ENCODE results near the gene GTPBP8. TPM values are rescaled to one million over a fixed set of nuclear protein-coding genes. Genes with fewer than 3 reads are reported as not detected.
A peak's percentile ranks its signal among the peaks of the same experiment; 100 is the strongest.

The GTPBP8 gene
- total and polyA plus RNA-seq, 2 of the 8 experiments (the other 6 are each of a cell fraction or from before 2014, with no cell fraction given) = 25.8 to 27.6 TPM

DNA sequence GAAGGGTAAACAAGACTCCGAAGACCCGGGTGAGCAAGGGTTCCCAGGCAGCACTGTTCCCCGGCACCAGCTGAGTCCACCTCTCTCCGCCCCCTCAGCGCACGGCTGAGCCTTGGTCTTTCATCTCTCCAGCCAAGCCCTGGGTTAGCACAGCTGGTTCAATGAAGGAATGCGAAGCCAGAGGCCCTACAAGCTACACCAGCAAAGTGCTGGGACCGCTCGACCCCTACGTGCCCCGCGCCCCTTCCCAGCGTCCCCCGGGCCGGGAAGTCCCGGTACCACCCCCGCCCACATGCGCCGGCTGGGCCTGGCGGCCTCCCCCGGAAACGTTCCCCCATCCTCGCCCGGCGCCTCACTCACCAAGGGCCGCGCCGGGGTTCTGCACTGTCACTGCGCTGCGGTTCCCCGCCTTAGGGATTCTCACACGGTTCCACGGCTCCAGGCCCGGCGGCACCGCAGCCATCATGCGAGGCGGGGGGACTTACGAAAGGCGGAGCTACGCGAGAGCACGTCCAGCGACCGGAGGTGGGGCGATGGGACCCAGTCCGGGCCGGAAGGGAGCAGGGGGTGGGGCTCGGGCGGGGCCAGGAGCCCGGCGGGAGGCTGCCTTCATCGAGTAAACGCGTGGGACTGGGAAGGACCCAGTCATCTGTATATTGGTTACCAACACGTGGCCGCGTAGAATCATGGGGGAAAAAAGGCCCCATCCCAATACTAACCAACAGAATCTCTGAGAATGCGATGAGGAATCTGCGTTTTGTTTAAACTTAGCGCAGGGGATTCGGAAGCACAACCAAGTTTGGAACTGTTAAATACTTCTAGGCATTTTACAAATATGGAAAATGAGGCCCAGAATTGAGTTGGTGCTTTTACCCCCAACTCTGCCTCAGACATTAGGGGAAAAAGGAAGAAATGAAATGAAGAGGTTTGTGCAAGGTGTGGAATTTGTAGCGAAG, 28.7 kb downstream of the GTPBP8 start:
- H3K79me2 ChIP-seq (ENCODE audit: control insufficient read depth in 1 of 2, insufficient read depth in 2 of 2, low read length in 2 of 2) = peaks cover 16 to 49% of the 10 kb centered on the region in 2 experiments
- H3K4ac ChIP-seq (replicated peaks; ENCODE audit: insufficient read length, low read depth, low read length) = peak overlapping the region; percentile 10
- peak overlapping the region; percentile 68 to 91 (median 80) for H3K9ac ChIP-seq (replicated peaks in 1 of 4; ENCODE audit: extremely low read depth in 1 of 4, low read depth in 3 of 4, low read length in 3 of 4)
- DNase-seq (ENCODE audit: low read depth in 1 of 2, low spot score in 2 of 2) = peak; percentile 81 to 87
- H3K36me3 ChIP-seq (ENCODE audit: control insufficient read depth in 2 of 4, insufficient read depth in 4 of 4, low read length in 3 of 4) = peaks cover 5 to 24% (median 16%) of the 10 kb centered on the region in 4 experiments; a peak in 7 of 8 replicates
- H2AFZ ChIP-seq (ENCODE audit: low read length) = peak overlapping the region; percentile 92
- peak overlapping the region; percentile 90 for H4K5ac ChIP-seq (ENCODE audit: insufficient read length, low read depth, low read length)
- no peak overlapping the region for H2BK20ac ChIP-seq (ENCODE audit: low read length)
- H4K91ac ChIP-seq (replicated peaks; ENCODE audit: insufficient read length, low read length) = peak overlapping the region; percentile 75
- peaks cover 0 to 2% (median 0%) of the 10 kb centered on the region in 4 experiments; a peak in 2 of 7 replicates for H3K4me1 ChIP-seq (replicated peaks in 1 of 4; ENCODE audit: control insufficient read depth in 3 of 4, insufficient read depth in 4 of 4, low read length in 3 of 4)
- H3K27me3 ChIP-seq (replicated peaks in 1 of 4; ENCODE audit: control insufficient read depth in 3 of 4, extremely low read depth in 1 of 4, insufficient read depth in 3 of 4, low read length in 3 of 4) = no peaks in the 10 kb centered on the region; a peak in 1 of 7 replicates
- FAIRE-seq = no peak
- H3K4me3 ChIP-seq (ENCODE audit: extremely low read depth in 1 of 4, insufficient read depth in 2 of 4, low read depth in 3 of 4, low read length in 4 of 4) = peak overlapping the region; percentile 84 to 96 (median 88)
- peak overlapping the region; percentile 21; the same call in 1 of the 2 replicates for H2BK12ac ChIP-seq (ENCODE audit: low read depth, low read length)
- H2BK15ac ChIP-seq (ENCODE audit: low read length) = 0 out of 2 replicates have a peak overlapping the region, but pooled peaks have one; percentile 55
- 8% methylated on average over 53 of the region's 63 CpGs; no CpG with 5 or more reads in 1 of the 2 experiments for WGBS, 2 experiments (ENCODE audit: extremely low coverage in 1 of 2, insufficient coverage in 1 of 2, insufficient read length in 1 of 2, insufficient replicate concordance in 2 of 2, low coverage in 1 of 2, low lambda C conversion rate in 2 of 2, missing lambda C conversion rate in 1 of 2)
- no peaks in the 10 kb centered on the region for H4K20me1 ChIP-seq (replicated peaks in 1 of 2; ENCODE audit: control insufficient read depth in 1 of 2, insufficient read depth in 2 of 2, low read length in 2 of 2)
- H2BK5ac ChIP-seq (ENCODE audit: low read depth, low read length) = peak overlapping the region; percentile 79
- peak overlapping the region; percentile 87 to 96 for H3K4me2 ChIP-seq (ENCODE audit: insufficient read depth in 1 of 2, low read depth in 2 of 2, low read length in 2 of 2)
- ChIA-PET CTCF (ENCODE audit: partially characterized antibody) (interaction anchor here (0.8 to 1.4 kb wide), 6 partner anchors 16 to 377 kb away, joined by 3 to 7 read pairs (median 4); partner anchors contain the start of gene CD200R1), POLR2A (ENCODE audit: partially characterized antibody) (interaction anchor here (0.7 to 2.8 kb wide), 8 partner anchors 10 to 726 kb away, joined by 3 to 25 read pairs (median 4); partner anchors contain the start of genes CD200R1, GTPBP8 and NAA50)
- peak overlapping the region; percentile 16 for H3K56ac ChIP-seq (replicated peaks; ENCODE audit: insufficient read length, low read depth, low read length)
- H3K18ac ChIP-seq (ENCODE audit: extremely low read depth, low read length) = peak overlapping the region; percentile 74
- peaks cover 8% of the 10 kb centered on the region; the same call in 1 of the 2 replicates for H3K23me2 ChIP-seq (ENCODE audit: low read depth, low read length)
- no peaks in the 10 kb centered on the region for H3K9me3 ChIP-seq (ENCODE audit: insufficient read depth in 2 of 2, low read depth in 1 of 2, low read length in 1 of 2)
- peak overlapping the region; percentile 91 for H3K27ac ChIP-seq (ENCODE audit: low read depth, low read length)
- H2AK5ac ChIP-seq (ENCODE audit: low read depth, low read length) = 0 out of 2 replicates have a peak overlapping the region, but pooled peaks have one; percentile 10
- no peak overlapping the region for H3K23ac ChIP-seq (ENCODE audit: insufficient read length)
- H4K8ac ChIP-seq (ENCODE audit: extremely low read depth, insufficient read depth, low read length) = peak overlapping the region; percentile 22
- H3K79me1 ChIP-seq (ENCODE audit: low read depth, low read length) = no peaks in the 10 kb centered on the region
- no peak overlapping the region for H3K14ac ChIP-seq (ENCODE audit: insufficient read length)
- no peak overlapping the region for H2BK120ac ChIP-seq (replicated peaks; ENCODE audit: low read depth, low read length)
- peak; percentile 56; the same call in 1 of the 2 replicates for TF ChIP-seq SP1 (IDR thresholded peaks at IDR 0.05; ENCODE audit: low read depth, low read length)
- TF ChIP-seq, protein P1, sequence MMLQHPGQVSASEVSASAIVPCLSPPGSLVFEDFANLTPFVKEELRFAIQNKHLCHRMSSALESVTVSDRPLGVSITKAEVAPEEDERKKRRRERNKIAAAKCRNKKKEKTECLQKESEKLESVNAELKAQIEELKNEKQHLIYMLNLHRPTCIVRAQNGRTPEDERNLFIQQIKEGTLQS (IDR thresholded peaks at IDR 0.05; ENCODE audit: insufficient read depth, low read depth, low read length) = 0 out of 2 replicates have a peak, but pooled peaks have one; percentile 8
- no peak for TF ChIP-seq CBX5 (IDR thresholded peaks at IDR 0.05; ENCODE audit: low read depth, low read length)
- peak in 1 of 2 experiments; percentile 1; a peak in 1 of 4 replicates for TF ChIP-seq RAD21 (IDR thresholded peaks at IDR 0.05 in 1 of 2, conservative IDR thresholded peaks at IDR 0.05 in 1 of 2; ENCODE audit: low read depth in 2 of 2, low read length in 2 of 2)
- TF ChIP-seq POLR2AphosphoS5 (IDR thresholded peaks at IDR 0.05; ENCODE audit: low read depth, low read length) = peak; percentile 65
- peak; percentile 63 for TF ChIP-seq CHD2 (IDR thresholded peaks at IDR 0.05; ENCODE audit: low read length)
- no peak for TF ChIP-seq NANOG (IDR thresholded peaks at IDR 0.05; ENCODE audit: insufficient read depth, low read depth, low read length, poor library complexity, severe bottlenecking)
